Neural cell (in vitro differentiated cells): ENCODE data around the gene ARHGEF38. TPM values are rescaled to one million over a fixed set of nuclear protein-coding genes. Genes with fewer than 3 reads are reported as not detected.

Experiments
- H2AFZ ChIP-seq: fragments of 200-600, 300-800 bp; sonication (generic), shearing (Covaris generic); 2 replicates; pipeline ENCODE4 v1.6.0; 2014; ENCODE audit warnings: low read depth, mild to moderate bottlenecking, antibody characterized with exemption, low read length, moderate library complexity
- H3F3A ChIP-seq: fragments of 200-600 bp; shearing (Covaris generic); 2 replicates; pipeline ENCODE4 v1.6.1; 2016; ENCODE audit warnings: mild to moderate bottlenecking, moderate library complexity, mixed read lengths, antibody characterized with exemption, low read length; ENCODE audit not compliant: insufficient read depth, poor library complexity, severe bottlenecking
- H3K27ac ChIP-seq: fragments of 200-600, 300-800 bp; sonication (generic), shearing (Covaris generic); 2 replicates; pipeline ENCODE4 v1.5.1; 2014; ENCODE audit warnings: mild to moderate bottlenecking, low read length, moderate library complexity
- H3K27me3 ChIP-seq: fragments of 300-800, 200-600 bp; sonication (generic), shearing (Covaris generic); 2 replicates; pipeline ENCODE4 v1.6.0; 2014; ENCODE audit warnings: mild to moderate bottlenecking, low read depth, low read length, moderate library complexity; ENCODE audit not compliant: insufficient read depth
- H3K36me3 ChIP-seq: fragments of 300-800, 200-600 bp; sonication (generic), shearing (Covaris generic); 2 replicates; pipeline ENCODE4 v1.5.1; 2014; ENCODE audit warnings: mild to moderate bottlenecking, antibody characterized with exemption, low read length, moderate library complexity; ENCODE audit not compliant: insufficient read depth
- H3K4me2 ChIP-seq: fragments of 300-800, 200-600 bp; sonication (generic), shearing (Covaris generic); 2 replicates; pipeline ENCODE4 v1.6.0; 2014; ENCODE audit warnings: mild to moderate bottlenecking, low read length
- H3K4me3 ChIP-seq: fragments of 300-800, 200-600 bp; sonication (generic), shearing (Covaris generic); 2 replicates; pipeline ENCODE4 v1.5.1; 2014; ENCODE audit warnings: mild to moderate bottlenecking, low read length, moderate library complexity
- H3K79me2 ChIP-seq: fragments of 200-600 bp; shearing (Covaris generic); replicated peaks from 2 replicates; pipeline ENCODE4 v1.6.0; 2014; ENCODE audit warnings: mild to moderate bottlenecking, low read length, moderate library complexity; ENCODE audit not compliant: insufficient read depth
- H3K9ac ChIP-seq: fragments of 300-800, 200-600 bp; sonication (generic), shearing (Covaris generic); 2 replicates; pipeline ENCODE4 v1.6.1; 2016; ENCODE audit warnings: mild to moderate bottlenecking, low read length, mixed read lengths
- H3K9me2 ChIP-seq: fragments of 200-600 bp; shearing (Covaris generic); 2 replicates; pipeline ENCODE4 v1.6.1; 2016; ENCODE audit warnings: mild to moderate bottlenecking, low read length, mixed read lengths; ENCODE audit not compliant: insufficient read depth
- H3K9me3 ChIP-seq: fragments of 200-600, 300-800 bp; sonication (generic), shearing (Covaris generic); 2 replicates; pipeline ENCODE4 v1.6.1; 2016; ENCODE audit warnings: mild to moderate bottlenecking, mixed run types, low read length, moderate library complexity, mixed read lengths
- H4K20me1 ChIP-seq: fragments of 200-600 bp; shearing (Covaris generic); 2 replicates; pipeline ENCODE4 v1.6.1; 2016; ENCODE audit warnings: mild to moderate bottlenecking, mixed run types; ENCODE audit not compliant: insufficient read depth
- EP300 ChIP-seq: fragments of 450-650 bp; conservative IDR thresholded peaks from 2 replicates; pipeline ENCODE4 v1.6.1; 2014; ENCODE audit warnings: antibody characterized with exemption, mild to moderate bottlenecking, moderate library complexity; ENCODE audit not compliant: poor library complexity, severe bottlenecking
- EZH2 ChIP-seq: fragments of 200-600, 300-800 bp; shearing (Covaris generic), sonication (generic); IDR thresholded peaks from 2 replicates; pipeline ENCODE4 v1.6.1; 2014; ENCODE audit warnings: antibody characterized with exemption, low read length, borderline replicate concordance, mild to moderate bottlenecking; ENCODE audit not compliant: insufficient read depth, poor library complexity, severe bottlenecking
- MXI1 ChIP-seq: fragments of 450-650 bp; conservative IDR thresholded peaks from 2 replicates; pipeline ENCODE4 v1.6.1; 2014; ENCODE audit warnings: antibody characterized with exemption, mild to moderate bottlenecking; ENCODE audit not compliant: poor library complexity, severe bottlenecking
- POLR2AphosphoS5 ChIP-seq: IDR thresholded peaks from 2 replicates; pipeline ENCODE4 v1.6.1; 2012
- RAD21 ChIP-seq: fragments of 450-650 bp; conservative IDR thresholded peaks from 2 replicates; pipeline ENCODE4 v1.6.1; 2014; ENCODE audit warnings: antibody characterized with exemption, mild to moderate bottlenecking, moderate library complexity
- REST ChIP-seq: IDR thresholded peaks from 2 replicates; pipeline ENCODE4 v1.6.1; 2012; ENCODE audit warnings: borderline replicate concordance
- SMC3 ChIP-seq: fragments of 450-650 bp; conservative IDR thresholded peaks from 2 replicates; pipeline ENCODE4 v1.6.1; 2014; ENCODE audit warnings: antibody characterized with exemption, mild to moderate bottlenecking, moderate library complexity; ENCODE audit not compliant: poor library complexity
- TAF1 ChIP-seq: IDR thresholded peaks from 2 replicates; pipeline ENCODE4 v1.6.1; 2012; ENCODE audit warnings: low read depth
- polyA plus RNA-seq: library from polyadenylated mRNA; depleted of rRNA; stranded (reverse); fragments of >200 nt; gene quantifications from 2 replicates; pipeline ENCODE4 v1.2.3, GENCODE V29; 2014
- TF ChIP-seq, protein P1 (sequence below): fragments of 450-650 bp; IDR thresholded peaks from 2 replicates; pipeline ENCODE4 v1.5.1; 2014; ENCODE audit warnings: antibody characterized with exemption, mild to moderate bottlenecking, moderate library complexity; ENCODE audit not compliant: poor library complexity, severe bottlenecking

ARHGEF38 gene
- polyA plus RNA-seq, 1 donor from 2014 or later, result not detected

DNA sequence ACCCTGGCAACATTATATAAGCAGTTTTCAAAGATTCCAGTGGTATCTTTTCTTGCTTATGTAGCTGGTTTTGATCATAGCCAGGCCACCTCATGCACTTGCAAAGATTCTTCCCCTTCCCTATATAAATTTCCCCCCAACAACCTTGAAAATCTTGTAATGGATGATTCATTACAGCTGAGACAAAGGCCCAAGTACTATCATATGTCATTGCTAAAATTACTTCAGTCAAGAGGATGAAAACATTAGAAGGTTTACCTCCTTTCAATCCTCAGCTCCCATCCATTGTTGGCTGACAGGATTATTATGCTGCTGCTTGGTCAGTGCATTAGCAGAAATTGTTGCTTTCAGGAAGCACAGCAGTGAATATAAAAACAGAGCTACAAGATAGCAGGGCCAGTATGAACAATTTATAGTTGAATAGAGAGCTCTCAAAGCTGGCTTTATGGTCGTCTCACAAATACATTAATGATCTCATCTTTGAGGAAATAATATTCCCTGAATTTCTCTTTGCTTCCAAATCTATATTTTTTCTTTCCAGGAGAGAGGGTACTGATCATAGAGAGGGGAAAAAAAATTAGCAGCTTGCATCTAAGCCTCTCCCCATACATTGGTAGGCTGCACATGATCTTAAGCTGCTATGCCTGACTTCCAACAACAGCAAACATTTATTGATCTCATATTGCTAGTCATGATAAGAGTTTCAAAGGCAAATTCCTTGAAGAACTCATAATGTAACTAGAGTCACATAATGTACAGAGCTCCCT, 7.7 kb upstream of the ARHGEF38 start:
- peak overlapping the region; percentile 30 for H3K9ac ChIP-seq
- H3K4me3 ChIP-seq, result peak overlapping the region; percentile 31
- H3K79me2 ChIP-seq, result no peaks in the 10 kb centered on the region
- no peaks in the 10 kb centered on the region for H3K36me3 ChIP-seq
- peak overlapping the region; percentile 4 for H2AFZ ChIP-seq
- H4K20me1 ChIP-seq, result no peaks in the 10 kb centered on the region
- no peaks in the 10 kb centered on the region for H3K9me2 ChIP-seq
- no peaks in the 10 kb centered on the region for H3K9me3 ChIP-seq
- peak overlapping the region; percentile 70 for H3K27ac ChIP-seq
- TF ChIP-seq RAD21 (no peak), POLR2AphosphoS5 (peak; percentile 99), EP300 (peak; percentile 87), REST (peak; percentile 91)
- H3K4me2 ChIP-seq, result peak overlapping the region; percentile 10
- H3K27me3 ChIP-seq, result no peaks in the 10 kb centered on the region
- H3F3A ChIP-seq, result no peaks in the 10 kb centered on the region

DNA sequence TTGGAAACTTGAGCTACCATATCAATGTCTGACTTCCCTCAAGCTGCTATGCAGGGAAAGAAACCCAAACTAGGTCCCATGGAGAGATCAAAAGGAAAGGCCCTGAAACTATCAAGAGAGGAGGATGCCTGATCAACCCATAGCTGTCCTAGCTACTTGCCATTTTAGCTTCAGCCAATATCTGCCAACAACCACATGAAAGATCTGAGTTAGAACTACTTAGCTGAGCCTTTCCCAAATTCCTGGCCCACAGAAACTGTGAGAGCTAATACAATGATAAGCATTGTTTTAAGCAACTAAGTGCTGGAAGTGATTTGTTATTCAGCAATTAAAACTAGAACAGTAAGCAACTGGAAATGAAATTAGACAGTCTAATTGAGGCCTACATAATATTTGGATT, 6.3 kb upstream of the ARHGEF38 start:
- no peaks in the 10 kb centered on the region for H3K9me3 ChIP-seq
- no peaks in the 10 kb centered on the region for H3K9me2 ChIP-seq
- H3K4me2 ChIP-seq, result no peak overlapping the region
- H3K36me3 ChIP-seq, result no peaks in the 10 kb centered on the region
- no peaks in the 10 kb centered on the region for H3F3A ChIP-seq
- no peak overlapping the region for H3K27ac ChIP-seq
- H3K27me3 ChIP-seq, result no peaks in the 10 kb centered on the region
- TF ChIP-seq POLR2AphosphoS5 (no peak), EP300 (no peak), SMC3 (no peak), MXI1 (no peak), RAD21 (no peak), TAF1 (no peak), REST (no peak), EZH2 (no peak)
- TF ChIP-seq, protein P1, sequence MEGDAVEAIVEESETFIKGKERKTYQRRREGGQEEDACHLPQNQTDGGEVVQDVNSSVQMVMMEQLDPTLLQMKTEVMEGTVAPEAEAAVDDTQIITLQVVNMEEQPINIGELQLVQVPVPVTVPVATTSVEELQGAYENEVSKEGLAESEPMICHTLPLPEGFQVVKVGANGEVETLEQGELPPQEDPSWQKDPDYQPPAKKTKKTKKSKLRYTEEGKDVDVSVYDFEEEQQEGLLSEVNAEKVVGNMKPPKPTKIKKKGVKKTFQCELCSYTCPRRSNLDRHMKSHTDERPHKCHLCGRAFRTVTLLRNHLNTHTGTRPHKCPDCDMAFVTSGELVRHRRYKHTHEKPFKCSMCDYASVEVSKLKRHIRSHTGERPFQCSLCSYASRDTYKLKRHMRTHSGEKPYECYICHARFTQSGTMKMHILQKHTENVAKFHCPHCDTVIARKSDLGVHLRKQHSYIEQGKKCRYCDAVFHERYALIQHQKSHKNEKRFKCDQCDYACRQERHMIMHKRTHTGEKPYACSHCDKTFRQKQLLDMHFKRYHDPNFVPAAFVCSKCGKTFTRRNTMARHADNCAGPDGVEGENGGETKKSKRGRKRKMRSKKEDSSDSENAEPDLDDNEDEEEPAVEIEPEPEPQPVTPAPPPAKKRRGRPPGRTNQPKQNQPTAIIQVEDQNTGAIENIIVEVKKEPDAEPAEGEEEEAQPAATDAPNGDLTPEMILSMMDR, result no peak
- no peak overlapping the region for H2AFZ ChIP-seq
- no peak overlapping the region for H3K9ac ChIP-seq
- no peaks in the 10 kb centered on the region for H4K20me1 ChIP-seq
- no peaks in the 10 kb centered on the region for H3K79me2 ChIP-seq
- no peak overlapping the region for H3K4me3 ChIP-seq
